Measurements from ENCODE around the gene SLC17A8.

DNA sequence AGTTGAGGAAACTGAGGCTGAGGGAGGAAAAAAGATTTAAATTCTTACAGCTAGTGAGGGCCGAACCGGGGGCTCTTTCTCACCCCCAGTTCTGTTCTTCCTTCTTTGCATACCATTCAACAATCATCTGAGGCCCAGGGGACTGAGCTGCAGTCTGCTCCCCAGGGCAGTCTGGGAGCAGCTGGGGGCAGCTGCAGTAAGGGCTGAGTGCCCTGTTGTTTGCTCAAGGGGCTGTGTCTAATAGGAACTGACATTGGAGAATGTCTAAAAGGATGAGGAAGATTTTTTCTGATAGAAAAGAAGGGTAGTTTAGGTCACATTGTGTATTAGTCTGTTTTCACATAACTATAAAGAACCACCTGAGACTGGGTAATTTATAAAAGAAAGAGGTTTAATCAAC lies 42.2 kb downstream of the SLC17A8 start:
- TF ChIP-seq, protein P1, sequence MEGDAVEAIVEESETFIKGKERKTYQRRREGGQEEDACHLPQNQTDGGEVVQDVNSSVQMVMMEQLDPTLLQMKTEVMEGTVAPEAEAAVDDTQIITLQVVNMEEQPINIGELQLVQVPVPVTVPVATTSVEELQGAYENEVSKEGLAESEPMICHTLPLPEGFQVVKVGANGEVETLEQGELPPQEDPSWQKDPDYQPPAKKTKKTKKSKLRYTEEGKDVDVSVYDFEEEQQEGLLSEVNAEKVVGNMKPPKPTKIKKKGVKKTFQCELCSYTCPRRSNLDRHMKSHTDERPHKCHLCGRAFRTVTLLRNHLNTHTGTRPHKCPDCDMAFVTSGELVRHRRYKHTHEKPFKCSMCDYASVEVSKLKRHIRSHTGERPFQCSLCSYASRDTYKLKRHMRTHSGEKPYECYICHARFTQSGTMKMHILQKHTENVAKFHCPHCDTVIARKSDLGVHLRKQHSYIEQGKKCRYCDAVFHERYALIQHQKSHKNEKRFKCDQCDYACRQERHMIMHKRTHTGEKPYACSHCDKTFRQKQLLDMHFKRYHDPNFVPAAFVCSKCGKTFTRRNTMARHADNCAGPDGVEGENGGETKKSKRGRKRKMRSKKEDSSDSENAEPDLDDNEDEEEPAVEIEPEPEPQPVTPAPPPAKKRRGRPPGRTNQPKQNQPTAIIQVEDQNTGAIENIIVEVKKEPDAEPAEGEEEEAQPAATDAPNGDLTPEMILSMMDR (IDR thresholded peaks at IDR 0.05): no peak
- TF ChIP-seq POLR2A (IDR thresholded peaks at IDR 0.05): no peak

All from ovary (tissue), 3 donors.